GM12874 (cell line): ENCODE results near the gene POU2F2.

Source experiments
- CTCF ChIP-seq: IDR thresholded peaks from 2 replicates; pipeline ENCODE4 v1.5.1; 2011; ENCODE audit warnings: low read depth, mild to moderate bottlenecking, control low read depth, low read length, moderate library complexity; ENCODE audit not compliant: insufficient read depth

POU2F2 gene

GRCh38 chr19:42068756-42069571 lies 63.3 kb downstream of the POU2F2 start:
- no peak for TF ChIP-seq CTCF

GRCh38 chr19:42068361-42068755 lies 63.9 kb downstream of the POU2F2 start:
- no peak for TF ChIP-seq CTCF

GRCh38 chr19:42067315-42067888 lies 64.8 kb downstream of the POU2F2 start:
- TF ChIP-seq CTCF: no peak

- TF ChIP-seq CTCF: no peak
These were observed 66.0 kb downstream of the POU2F2 start for GRCh38 chr19:42066075-42066754.

GRCh38 chr19:42065511-42065910 lies 66.7 kb downstream of the POU2F2 start:
- TF ChIP-seq CTCF: no peak

- TF ChIP-seq CTCF: no peak
These were observed 67.2 kb downstream of the POU2F2 start for GRCh38 chr19:42065051-42065450.

GRCh38 chr19:42064432-42064831 lies 67.8 kb downstream of the POU2F2 start:
- no peak for TF ChIP-seq CTCF
